Keratinocyte (primary cell): ENCODE measurements around the gene TARP.

Experiments used
- DNase-seq: peaks from one replicate; pipeline ENCODE4 v3.0.0-alpha.2; 2011; ENCODE audit warnings: low read depth, missing footprints, low spot score
- FAIRE-seq: peaks from 2 replicates; lab custom pipeline; 2011; peaks lifted over from hg19 to GRCh38; lab: Jason Lieb, UNC
- H2AFZ ChIP-seq: 2 replicates; pipeline ENCODE4 v1.6.0; 2012; ENCODE audit warnings: low read length, control low read depth, inconsistent platforms; ENCODE audit not compliant: control insufficient read depth
- H3K27ac ChIP-seq: 2 replicates; pipeline ENCODE4 v1.5.1; 2011; ENCODE audit warnings: low read length; ENCODE audit not compliant: control insufficient read depth, insufficient read depth
- H3K27me3 ChIP-seq: 3 replicates; pipeline ENCODE4 v1.6.0; 2011; ENCODE audit warnings: low read length; ENCODE audit not compliant: control insufficient read depth, insufficient read depth; ENCODE audit errors: extremely low read depth
- H3K36me3 ChIP-seq, 2 experiments: 2 replicates in 1 of 2; 3 replicates in 1 of 2; pipeline ENCODE4 v1.5.1; 2011; ENCODE audit warnings: low read length in 2 of 2, mild to moderate bottlenecking in 1 of 2; ENCODE audit not compliant: control insufficient read depth in 2 of 2, insufficient read depth in 2 of 2; ENCODE audit errors: extremely low read depth in 1 of 2
- H3K4me1 ChIP-seq: 3 replicates; pipeline ENCODE4 v1.5.1; 2011; ENCODE audit warnings: low read length; ENCODE audit not compliant: control insufficient read depth, insufficient read depth; ENCODE audit errors: extremely low read depth
- H3K4me2 ChIP-seq: 3 replicates; pipeline ENCODE4 v1.6.0; 2011; ENCODE audit warnings: low read depth, low read length; ENCODE audit not compliant: control insufficient read depth, insufficient read depth; ENCODE audit errors: extremely low read depth
- H3K4me3 ChIP-seq, 3 experiments: fragments of 200-600 bp in 1 of 3; sonication (generic) in 1 of 3; 2 replicates in 2 of 3; 3 replicates in 1 of 3; pipeline ENCODE4 v1.5.1; 2011 to 2016; ENCODE audit warnings: low read length in 3 of 3, mild to moderate bottlenecking in 3 of 3, control low read depth in 2 of 3, inconsistent platforms in 1 of 3, low read depth in 1 of 3, mixed read lengths in 1 of 3, mixed run types in 1 of 3, moderate library complexity in 1 of 3; ENCODE audit not compliant: control insufficient read depth in 2 of 3, insufficient read depth in 2 of 3; ENCODE audit errors: extremely low read depth in 1 of 3
- H3K79me2 ChIP-seq: 2 replicates; pipeline ENCODE4 v1.6.0; 2012; ENCODE audit warnings: low read length; ENCODE audit not compliant: control insufficient read depth, insufficient read depth
- H3K9ac ChIP-seq: 3 replicates; pipeline ENCODE4 v1.6.0; 2011; ENCODE audit warnings: low read length; ENCODE audit not compliant: control insufficient read depth, insufficient read depth; ENCODE audit errors: extremely low read depth
- H3K9me1 ChIP-seq: 3 replicates; pipeline ENCODE4 v1.6.0; 2011; ENCODE audit warnings: low read length; ENCODE audit not compliant: control insufficient read depth, insufficient read depth; ENCODE audit errors: extremely low read depth
- H3K9me3 ChIP-seq: 2 replicates; pipeline ENCODE4 v1.5.1; 2012; ENCODE audit warnings: low read depth, low read length; ENCODE audit not compliant: control insufficient read depth
- H4K20me1 ChIP-seq: 3 replicates; pipeline ENCODE4 v1.6.0; 2011; ENCODE audit warnings: low read length; ENCODE audit not compliant: control insufficient read depth, insufficient read depth; ENCODE audit errors: extremely low read depth
- EZH2 ChIP-seq: IDR thresholded peaks from one replicate; pipeline ENCODE4 v1.6.1; 2012; ENCODE audit warnings: inconsistent platforms, mild to moderate bottlenecking, low read length, moderate library complexity
- dilution Hi-C: fragments of 300-500 bp; cut with MboI; formaldehyde crosslinking; loops from one replicate; pipeline ENCODE4 v1.7.0; 2020; ENCODE audit warnings: low sequenced_read_pairs; ENCODE audit not compliant: extremely low pct_ligation_motif_present
- TF ChIP-seq, protein P1 (sequence below), 3 experiments: IDR thresholded peaks in 1 of 3; conservative IDR thresholded peaks in 1 of 3; optimal IDR thresholded peaks in 1 of 3; 2 replicates in 2 of 3; 3 replicates in 1 of 3; pipeline versions ENCODE3 to v1.5.1; 2011; ENCODE audit warnings: low read length in 3 of 3, mild to moderate bottlenecking in 3 of 3, moderate library complexity in 2 of 3, control low read depth in 1 of 3, inconsistent platforms in 1 of 3; ENCODE audit not compliant: insufficient read depth in 2 of 3; ENCODE audit errors: extremely low read depth in 1 of 3

TARP gene

DNA sequence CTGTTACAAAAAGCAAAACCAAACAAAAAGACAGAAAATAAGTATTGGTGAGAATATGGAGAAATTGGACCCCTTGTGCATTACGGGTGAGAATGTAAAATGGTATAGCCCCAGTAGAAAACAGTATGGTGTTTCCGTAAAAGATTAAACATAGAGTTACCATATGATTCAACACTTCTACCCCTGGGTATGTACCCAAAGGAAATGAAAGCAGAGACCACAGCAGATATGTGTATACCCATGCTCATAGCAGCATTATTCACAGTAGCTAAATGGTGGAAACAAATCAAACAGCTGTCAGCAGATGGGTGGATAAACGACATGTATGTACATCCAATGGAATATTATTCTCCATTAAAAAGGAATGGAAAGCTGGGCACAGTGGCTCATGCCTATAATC lies 53.0 kb downstream of the TARP start:
- Histone ChIP-seq H3K79me2 (no peaks in the 10 kb centered on the region), H3K4me3 (no peak overlapping the region), H2AFZ (no peak overlapping the region), H3K36me3 (peaks cover 9 to 13% of the 10 kb centered on the region in 2 experiments), H3K9ac (no peak overlapping the region), H3K4me1 (no peaks in the 10 kb centered on the region), H4K20me1 (no peaks in the 10 kb centered on the region), H3K27ac (no peak overlapping the region), H3K9me1 (no peaks in the 10 kb centered on the region), H3K4me2 (no peak overlapping the region), H3K9me3 (no peaks in the 10 kb centered on the region), H3K27me3 (no peaks in the 10 kb centered on the region)
- DNase-seq = no peak
- dilution Hi-C loops = no loop called here
- TF ChIP-seq, protein P1, sequence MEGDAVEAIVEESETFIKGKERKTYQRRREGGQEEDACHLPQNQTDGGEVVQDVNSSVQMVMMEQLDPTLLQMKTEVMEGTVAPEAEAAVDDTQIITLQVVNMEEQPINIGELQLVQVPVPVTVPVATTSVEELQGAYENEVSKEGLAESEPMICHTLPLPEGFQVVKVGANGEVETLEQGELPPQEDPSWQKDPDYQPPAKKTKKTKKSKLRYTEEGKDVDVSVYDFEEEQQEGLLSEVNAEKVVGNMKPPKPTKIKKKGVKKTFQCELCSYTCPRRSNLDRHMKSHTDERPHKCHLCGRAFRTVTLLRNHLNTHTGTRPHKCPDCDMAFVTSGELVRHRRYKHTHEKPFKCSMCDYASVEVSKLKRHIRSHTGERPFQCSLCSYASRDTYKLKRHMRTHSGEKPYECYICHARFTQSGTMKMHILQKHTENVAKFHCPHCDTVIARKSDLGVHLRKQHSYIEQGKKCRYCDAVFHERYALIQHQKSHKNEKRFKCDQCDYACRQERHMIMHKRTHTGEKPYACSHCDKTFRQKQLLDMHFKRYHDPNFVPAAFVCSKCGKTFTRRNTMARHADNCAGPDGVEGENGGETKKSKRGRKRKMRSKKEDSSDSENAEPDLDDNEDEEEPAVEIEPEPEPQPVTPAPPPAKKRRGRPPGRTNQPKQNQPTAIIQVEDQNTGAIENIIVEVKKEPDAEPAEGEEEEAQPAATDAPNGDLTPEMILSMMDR (optimal IDR thresholded peaks at IDR 0.05 in 1 of 3, IDR thresholded peaks at IDR 0.05 in 1 of 3, conservative IDR thresholded peaks at IDR 0.05 in 1 of 3; ENCODE audit: extremely low read depth in 1 of 3, insufficient read depth in 2 of 3, low read length in 3 of 3) = no peak
- TF ChIP-seq EZH2 = no peak
- FAIRE-seq = no peak

DNA sequence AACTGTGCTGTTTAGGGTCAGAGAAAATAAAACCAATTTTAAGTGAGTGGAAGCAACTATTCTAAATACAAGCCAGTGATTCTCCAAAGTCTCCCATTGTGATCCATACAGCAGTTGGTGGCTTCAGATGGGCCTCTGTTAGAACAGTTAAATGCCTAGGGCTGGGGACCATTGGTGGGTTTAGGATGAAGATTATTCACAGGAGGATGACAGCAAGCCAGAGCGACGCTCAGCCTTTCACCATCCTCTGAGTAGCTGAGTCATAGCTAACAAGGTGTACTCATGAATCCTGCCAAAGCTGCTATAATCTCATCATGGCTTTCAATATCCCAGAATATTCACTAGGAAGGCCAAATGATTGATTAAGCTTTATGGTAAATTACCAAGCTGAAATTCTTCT lies 55.8 kb downstream of the TARP start:
- H3K27ac ChIP-seq = no peak overlapping the region
- no peak overlapping the region for H3K4me2 ChIP-seq
- no peak overlapping the region for H3K9ac ChIP-seq
- H3K9me3 ChIP-seq = no peaks in the 10 kb centered on the region
- no peaks in the 10 kb centered on the region for H3K27me3 ChIP-seq
- no peaks in the 10 kb centered on the region for H4K20me1 ChIP-seq
- H3K36me3 ChIP-seq = peaks cover 9 to 17% of the 10 kb centered on the region in 2 experiments
- H2AFZ ChIP-seq = no peak overlapping the region
- TF ChIP-seq, protein P1 (optimal IDR thresholded peaks at IDR 0.05 in 1 of 3, IDR thresholded peaks at IDR 0.05 in 1 of 3, conservative IDR thresholded peaks at IDR 0.05 in 1 of 3; ENCODE audit: extremely low read depth in 1 of 3, insufficient read depth in 2 of 3, low read length in 3 of 3) = no peak
- no peak for TF ChIP-seq EZH2
- no peaks in the 10 kb centered on the region for H3K9me1 ChIP-seq
- H3K4me3 ChIP-seq = no peak overlapping the region
- H3K79me2 ChIP-seq = no peaks in the 10 kb centered on the region
- DNase-seq = no peak
- dilution Hi-C loops = no loop called here
- no peak for FAIRE-seq
- no peaks in the 10 kb centered on the region for H3K4me1 ChIP-seq
